Common myeloid progenitor, CD34-positive (primary cell): ENCODE measurements around the gene SLC47A2. TPM values are rescaled to one million over a fixed set of nuclear protein-coding genes. Genes with fewer than 3 reads are reported as not detected.
A peak's percentile ranks its signal among the peaks of the same experiment; 100 is the strongest.
"Not testable (repeated sequence)": the region's sequence is repeated elsewhere in the genome, so short reads cannot be mapped to it uniquely, and the experiment has no call there.

ENCODE experiments used
- CTCF ChIA-PET: fragments of 350-600 bp; sonication (Branson Sonifier 250); formaldehyde crosslinking; loops from one replicate; lab custom pipeline; 2021; ENCODE audit warnings: antibody characterized with exemption; lab: Charles Lee
- POLR2A ChIA-PET: fragments of 350-600 bp; sonication (Branson Sonifier 250); formaldehyde crosslinking; loops from one replicate; lab custom pipeline; 2021; ENCODE audit warnings: antibody characterized with exemption; lab: Charles Lee
- DNase-seq, 3 donors: peaks; one replicate each; pipeline versions ENCODE4 v3.0.0 to v3.0.0-alpha.2; 2013
- H3K27ac ChIP-seq, 2 experiments: 1 replicate in 1 of 2; 2 replicates in 1 of 2; pipeline ENCODE4 v1.7.0; 2013; ENCODE audit warnings: inconsistent platforms in 2 of 2, low read length in 2 of 2, mild to moderate bottlenecking in 2 of 2, low read depth in 1 of 2, moderate library complexity in 1 of 2; ENCODE audit not compliant: severe bottlenecking in 2 of 2, insufficient read depth in 1 of 2, poor library complexity in 1 of 2
- H3K27me3 ChIP-seq, 5 experiments: replicated peaks in 2 of 5; 1 replicate in 3 of 5; 2 replicates in 2 of 5; pipeline versions ENCODE4 v1.6.1 to v1.7.0; 2013; ENCODE audit warnings: low read length in 4 of 5, mild to moderate bottlenecking in 2 of 5, moderate library complexity in 2 of 5, inconsistent platforms in 1 of 5; ENCODE audit not compliant: insufficient read depth in 5 of 5, control insufficient read depth in 4 of 5
- H3K36me3 ChIP-seq, 4 experiments: 1 replicate in 2 of 4; 2 replicates in 2 of 4; pipeline versions ENCODE4 v1.6.1 to v1.7.0; 2013; ENCODE audit warnings: low read length in 3 of 4, control low read depth in 1 of 4, mild to moderate bottlenecking in 1 of 4; ENCODE audit not compliant: control insufficient read depth in 4 of 4, insufficient read depth in 4 of 4
- H3K4me1 ChIP-seq, 4 experiments: 1 replicate in 3 of 4; 2 replicates in 1 of 4; pipeline versions ENCODE4 v1.6.1 to v1.7.1; 2013; ENCODE audit warnings: low read length in 3 of 4, mild to moderate bottlenecking in 3 of 4, control low read depth in 1 of 4, inconsistent platforms in 1 of 4, moderate library complexity in 1 of 4; ENCODE audit not compliant: control insufficient read depth in 4 of 4, insufficient read depth in 4 of 4; ENCODE audit errors: control extremely low read depth in 1 of 4
- H3K4me3 ChIP-seq, 7 experiments: 1 replicate in 4 of 7; 2 replicates in 3 of 7; pipeline versions ENCODE4 v1.5.1 to v1.7.0; 2013; ENCODE audit warnings: mild to moderate bottlenecking in 7 of 7, low read length in 6 of 7, moderate library complexity in 6 of 7, inconsistent platforms in 2 of 7, low read depth in 2 of 7, control low read depth in 1 of 7; ENCODE audit not compliant: insufficient read depth in 4 of 7, control insufficient read depth in 1 of 7; ENCODE audit errors: extremely low read depth in 1 of 7
- H3K9me3 ChIP-seq, 5 experiments: 1 replicate in 4 of 5; 2 replicates in 1 of 5; pipeline versions ENCODE4 v1.6.1 to v1.7.1; 2013; ENCODE audit warnings: low read length in 4 of 5, mild to moderate bottlenecking in 2 of 5, inconsistent platforms in 1 of 5, low read depth in 1 of 5, moderate library complexity in 1 of 5; ENCODE audit not compliant: control insufficient read depth in 4 of 5, insufficient read depth in 2 of 5; ENCODE audit errors: control extremely low read depth in 1 of 5
- WGBS: methylation state at CpG from one replicate; pipeline ENCODE4 v1.1.5; 2013; ENCODE audit not compliant: insufficient coverage; 5-methylcytosine and 5-hydroxymethylcytosine counted together
- polyA plus RNA-seq: library from polyadenylated mRNA; unstranded; fragments of 120-200 nt; gene quantifications from one replicate; pipeline ENCODE4 v1.2.1, GENCODE V29; 2013

Gene SLC47A2
- polyA plus RNA-seq: 0.04 TPM

GRCh38 chr17:19716108-19717030, at the start of gene SLC47A2:
Gene SLC47A2 (minus strand): TSS chr17:19716584. CDS start chr17:19716555, 29 bp downstream.
- no peaks in the 10 kb centered on the region for H3K9me3 ChIP-seq
- no peak within 1 kb of the TSS for H3K4me3 ChIP-seq
- no peak for DNase-seq
- H3K27me3 ChIP-seq: no peaks in the 10 kb centered on the region
- peaks cover 0 to 9% (median 6%) of the 10 kb centered on the region in 4 experiments for H3K4me1 ChIP-seq
- H3K27ac ChIP-seq: no peak within 1 kb of the TSS
- WGBS: 96% methylated on average over 12 of the region's 13 CpGs
- H3K36me3 ChIP-seq: no peaks in the 10 kb centered on the region
- POLR2A ChIA-PET: no interaction called here
- CTCF ChIA-PET: no interaction called here

- Histone ChIP-seq H3K27ac (no peak overlapping the region), H3K9me3 (no peaks in the 10 kb centered on the region), H3K27me3 (peaks cover 0 to 2% (median 0%) of the 10 kb centered on the region in 5 experiments), H3K4me1 (peaks cover 0 to 20% (median 6%) of the 10 kb centered on the region in 4 experiments), H3K36me3 (no peaks in the 10 kb centered on the region), H3K4me3 (no peak overlapping the region)
- POLR2A ChIA-PET: no interaction called here
- no peak for DNase-seq
- CTCF ChIA-PET: interaction anchor here (0.6 to 6.6 kb wide), 25 partner anchors 8 to 447 kb away, joined by 3 to 39 read pairs (median 4); no protein-coding TSS in a partner anchor
- 88% methylated on average over 4 of the region's 7 CpGs for WGBS
Measured at GRCh38 chr17:19766016-19766415, 49.6 kb upstream of the SLC47A2 start.

- H3K27me3 ChIP-seq, POLR2A ChIA-PET, H3K4me3 ChIP-seq, H3K9me3 ChIP-seq, H3K36me3 ChIP-seq, DNase-seq, H3K27ac ChIP-seq: not testable (repeated sequence)
- peaks cover 0 to 17% (median 6%) of the 10 kb centered on the region in 4 experiments for H3K4me1 ChIP-seq
- 92% methylated on average over 2 of the region's 6 CpGs for WGBS
- CTCF ChIA-PET: interaction anchor here (1.3 to 6.6 kb wide), 9 partner anchors 9 to 401 kb away, joined by 3 to 45 read pairs (median 24); partner anchors contain the start of genes ALDH3A1 and B9D1
Measured at GRCh38 chr17:19763991-19764390, 47.6 kb upstream of the SLC47A2 start.

- H3K4me3 ChIP-seq: no peak overlapping the region
- ChIA-PET CTCF (interaction anchor here (0.7 to 6.6 kb wide), 16 partner anchors 8 to 398 kb away, joined by 3 to 45 read pairs (median 8); partner anchors contain the start of gene ALDH3A1), POLR2A (interaction anchor here (0.6 kb wide), 1 partner anchor 205 kb away, joined by 3 read pairs; no protein-coding TSS in a partner anchor)
- no peak for DNase-seq
- H3K27ac ChIP-seq: no peak overlapping the region
- 100% methylated on average over 1 of the region's 2 CpGs for WGBS
- no peaks in the 10 kb centered on the region for H3K9me3 ChIP-seq
- peaks cover 0 to 2% (median 0%) of the 10 kb centered on the region in 5 experiments for H3K27me3 ChIP-seq
- H3K36me3 ChIP-seq: no peaks in the 10 kb centered on the region
- peaks cover 0 to 15% (median 6%) of the 10 kb centered on the region in 4 experiments for H3K4me1 ChIP-seq
Measured at GRCh38 chr17:19763416-19763815, 47.0 kb upstream of the SLC47A2 start.

- no peak overlapping the region for H3K4me3 ChIP-seq
- H3K27me3 ChIP-seq: peaks cover 0 to 2% (median 0%) of the 10 kb centered on the region in 5 experiments
- DNase-seq: peak; percentile 67 to 84 (median 77)
- no peaks in the 10 kb centered on the region for H3K9me3 ChIP-seq
- POLR2A ChIA-PET: no interaction called here
- H3K4me1 ChIP-seq: peaks cover 0 to 6% (median 2%) of the 10 kb centered on the region in 4 experiments
- CTCF ChIA-PET: interaction anchor here (0.7 to 6.6 kb wide), 22 partner anchors 8 to 399 kb away, joined by 3 to 45 read pairs (median 6); partner anchors contain the start of gene ALDH3A1
- no peaks in the 10 kb centered on the region for H3K36me3 ChIP-seq
- H3K27ac ChIP-seq: no peak overlapping the region
- WGBS: 27% methylated on average over 15 of the region's 15 CpGs
Measured at GRCh38 chr17:19762515-19762961, 46.2 kb upstream of the SLC47A2 start.

GRCh38 chr17:19760746-19761145, 44.4 kb upstream of the SLC47A2 start:
- CTCF ChIA-PET: interaction anchor here (1.0 to 5.1 kb wide), 6 partner anchors 8 to 397 kb away, joined by 3 to 44 read pairs (median 6); partner anchors contain the start of gene ALDH3A1
- no peak overlapping the region for H3K4me3 ChIP-seq

More at GRCh38 chr17:19760746-19761145, 44.4 kb upstream of the SLC47A2 start:
- POLR2A ChIA-PET: no interaction called here
- Histone ChIP-seq H3K9me3 (no peaks in the 10 kb centered on the region), H3K27me3 (peaks cover 0 to 2% (median 0%) of the 10 kb centered on the region in 5 experiments), H3K36me3 (no peaks in the 10 kb centered on the region), H3K4me1 (peaks cover 0 to 5% (median 2%) of the 10 kb centered on the region in 4 experiments), H3K27ac (no peak overlapping the region)
- peak in 2 of 3 donors; percentile 29 to 41 for DNase-seq
- 69% methylated on average over 9 of the region's 9 CpGs for WGBS
